CD14-positive monocyte (primary cell): ENCODE data around the gene TMEM147. TPM values are rescaled to one million over a fixed set of nuclear protein-coding genes. Genes with fewer than 3 reads are reported as not detected.
A peak's percentile ranks its signal among the peaks of the same experiment; 100 is the strongest.

ENCODE experiments used
- DNase-seq, 3 donors: peaks; one replicate each; pipeline ENCODE4 v3.0.0-alpha.2; 2011 to 2022
- H2AFZ ChIP-seq: 2 replicates; pipeline ENCODE4 v1.6.0; 2012; ENCODE audit warnings: mild to moderate bottlenecking, low read depth, low read length, inconsistent platforms; ENCODE audit not compliant: insufficient read depth, poor library complexity, severe bottlenecking
- H3K27ac ChIP-seq, 2 donors: 1 replicate in 1 of 2; 2 replicates in 1 of 2; pipeline ENCODE4 v1.5.1; 2012 to 2013; ENCODE audit warnings: low read length in 2 of 2, control low read depth in 1 of 2, inconsistent platforms in 1 of 2, low read depth in 1 of 2, mild to moderate bottlenecking in 1 of 2
- H3K27me3 ChIP-seq, 2 donors: one replicate each; pipeline versions ENCODE4 v1.6.0 to v1.6.1; 2011 to 2013; ENCODE audit warnings: low read length in 2 of 2; ENCODE audit not compliant: control insufficient read depth in 2 of 2, insufficient read depth in 2 of 2
- H3K36me3 ChIP-seq, 2 donors: replicated peaks in 1 of 2; 1 replicate in 1 of 2; 2 replicates in 1 of 2; pipeline versions ENCODE4 v1.5.1 to v1.6.1; 2012 to 2013; ENCODE audit warnings: low read length in 2 of 2, control low read depth in 1 of 2, inconsistent platforms in 1 of 2, mild to moderate bottlenecking in 1 of 2; ENCODE audit not compliant: insufficient read depth in 2 of 2, control insufficient read depth in 1 of 2
- H3K4me1 ChIP-seq, 2 donors: 1 replicate in 1 of 2; 2 replicates in 1 of 2; pipeline versions ENCODE4 v1.5.1 to v1.6.1; 2012 to 2013; ENCODE audit warnings: low read length in 2 of 2, control low read depth in 1 of 2, inconsistent platforms in 1 of 2, mild to moderate bottlenecking in 1 of 2, moderate library complexity in 1 of 2; ENCODE audit not compliant: insufficient read depth in 2 of 2, control insufficient read depth in 1 of 2
- H3K4me2 ChIP-seq: replicated peaks from 2 replicates; pipeline ENCODE3; 2012; ENCODE audit warnings: low read length, moderate library complexity, mild to moderate bottlenecking; ENCODE audit not compliant: poor library complexity, severe bottlenecking; ENCODE audit errors: extremely low read depth
- H3K4me3 ChIP-seq, 3 experiments: fragments of 200-600 bp in 1 of 3; sonication (generic) in 1 of 3; replicated peaks in 1 of 3; 1 replicate in 2 of 3; 2 replicates in 1 of 3; pipeline ENCODE4 v1.5.1; 2011 to 2013; ENCODE audit warnings: low read length in 3 of 3, mild to moderate bottlenecking in 3 of 3, control low read depth in 2 of 3, low read depth in 2 of 3, inconsistent platforms in 1 of 3, moderate library complexity in 1 of 3
- H3K79me2 ChIP-seq: 2 replicates; pipeline ENCODE4 v1.6.0; 2012; ENCODE audit warnings: mild to moderate bottlenecking, control low read depth, inconsistent platforms, low read length, moderate library complexity; ENCODE audit not compliant: insufficient read depth
- H3K9ac ChIP-seq: 2 replicates; pipeline ENCODE4 v1.6.0; 2017; ENCODE audit warnings: low read length, mild to moderate bottlenecking; ENCODE audit not compliant: insufficient read depth, poor library complexity, severe bottlenecking
- H3K9me3 ChIP-seq, 2 donors: replicated peaks in 1 of 2; 1 replicate in 1 of 2; 2 replicates in 1 of 2; pipeline versions ENCODE4 v1.5.1 to v1.6.1; 2012 to 2013; ENCODE audit warnings: low read length in 2 of 2, control low read depth in 1 of 2; ENCODE audit not compliant: control insufficient read depth in 1 of 2, insufficient read depth in 1 of 2
- H4K20me1 ChIP-seq: 2 replicates; pipeline ENCODE4 v1.6.0; 2012; ENCODE audit warnings: mild to moderate bottlenecking, low read length, control low read depth, moderate library complexity; ENCODE audit not compliant: insufficient read depth
- H3K27ac Mint-ChIP-seq, 7 donors: one replicate each; pipeline ENCODE4 v1.8.0; 2020; ENCODE audit warnings: mild to moderate bottlenecking in 7 of 7, mixed read lengths in 7 of 7, moderate library complexity in 6 of 7, inconsistent platforms in 2 of 7
- H3K27me3 Mint-ChIP-seq, 3 donors: one replicate each; pipeline ENCODE4 v1.8.0; 2021 to 2022; ENCODE audit warnings: low read depth in 3 of 3, mild to moderate bottlenecking in 3 of 3, mixed read lengths in 3 of 3, moderate library complexity in 3 of 3, inconsistent platforms in 1 of 3
- H3K36me3 Mint-ChIP-seq, 2 donors: one replicate each; pipeline ENCODE4 v1.8.0; 2020; ENCODE audit warnings: mixed read lengths in 2 of 2, inconsistent platforms in 1 of 2, mild to moderate bottlenecking in 1 of 2
- H3K4me1 Mint-ChIP-seq: one replicate; pipeline ENCODE4 v1.8.0; 2020; ENCODE audit warnings: mild to moderate bottlenecking, mixed read lengths
- H3K4me3 Mint-ChIP-seq, 2 donors: one replicate each; pipeline ENCODE4 v1.8.0; 2020; ENCODE audit warnings: mild to moderate bottlenecking in 2 of 2, mixed read lengths in 2 of 2, moderate library complexity in 1 of 2
- H3K9me3 Mint-ChIP-seq, 7 donors: one replicate each; pipeline ENCODE4 v1.8.0; 2020 to 2022; ENCODE audit warnings: mixed read lengths in 7 of 7, mild to moderate bottlenecking in 6 of 7, moderate library complexity in 6 of 7, inconsistent platforms in 2 of 7
- CTCF ChIP-seq: fragments of 200-600 bp; IDR thresholded peaks from one replicate; pipeline ENCODE4 v1.8.0; 2022; ENCODE audit warnings: antibody characterized with exemption, mild to moderate bottlenecking
- WGBS: methylation state at CpG from one replicate; pipeline ENCODE4 v1.1.5; 2013; ENCODE audit warnings: missing lambda C conversion rate; ENCODE audit not compliant: insufficient coverage; 5-methylcytosine and 5-hydroxymethylcytosine counted together
- intact Hi-C, 2 donors: fragments of 100-400 bp; cut with micrococcal nuclease; formaldehyde crosslinking; loops; one replicate each; pipeline versions ENCODE4 v1.15.0 to v1.15.1; 2023
- polyA plus RNA-seq, 3 donors: library from polyadenylated mRNA; depleted of rRNA in 1 of 3; unstranded in 2 of 3; stranded (reverse) in 1 of 3; fragments of 300-500 nt in 2 of 3; fragments of >200 nt in 1 of 3; fragmentation: Illumina TruSeq in 2 of 3; gene quantifications; 1 replicate in 2 of 3; 2 replicates in 1 of 3; pipeline ENCODE4 v1.2.3, GENCODE V29; 2012 to 2021

Gene TMEM147
- polyA plus RNA-seq, 3 donors = 75.5 to 165 (median 165) TPM

- peak overlapping the region; percentile 96 for H3K4me2 ChIP-seq
- H3K4me3 ChIP-seq = peak overlapping the region; percentile 81 to 90 (median 83)
- H3K36me3 ChIP-seq = peaks cover 4 to 9% of the 10 kb centered on the region in 2 donors
- H3K27me3 Mint-ChIP-seq = peaks cover 0 to 1% (median 0%) of the 10 kb centered on the region in 3 donors
- peaks cover 21 to 28% of the 10 kb centered on the region in 2 donors for H3K4me1 ChIP-seq
- peak overlapping the region; percentile 90 for H3K9ac ChIP-seq
- intact Hi-C loops = loop anchor here in 1 of 2 donors (5.0 kb wide), 1 partner anchor 171 kb away; the partner anchor contains the start of gene KMT2B
- no peaks in the 10 kb centered on the region for H3K27me3 ChIP-seq
- peak overlapping the region; percentile 87 to 90 for H3K4me3 Mint-ChIP-seq
- H2AFZ ChIP-seq = peak overlapping the region; percentile 94
- under 1% methylated on average over 23 of the region's 27 CpGs for WGBS
- H3K9me3 ChIP-seq = no peaks in the 10 kb centered on the region
- DNase-seq = no peak
- peaks cover 8% of the 10 kb centered on the region for H3K79me2 ChIP-seq
- H3K36me3 Mint-ChIP-seq = peaks cover 25 to 26% of the 10 kb centered on the region in 2 donors
- peaks cover 30% of the 10 kb centered on the region for H3K4me1 Mint-ChIP-seq
- H4K20me1 ChIP-seq = peaks cover 4% of the 10 kb centered on the region
- TF ChIP-seq CTCF = no peak
- no peaks in the 10 kb centered on the region for H3K9me3 Mint-ChIP-seq
- peak overlapping the region; percentile 4 to 88 for H3K27ac ChIP-seq
- H3K27ac Mint-ChIP-seq = peak overlapping the region in 6 of 7 donors; percentile 12 to 86 (median 65)
Observed at GRCh38 chr19:35545855-35546381, 492 bp downstream of the TMEM147 start.

GRCh38 chr19:35546532-35546931 is 1.1 kb downstream of the TMEM147 start:
- no peak for DNase-seq
- H3K4me2 ChIP-seq = peak overlapping the region; percentile 96
- peaks cover 0 to 1% (median 0%) of the 10 kb centered on the region in 3 donors for H3K27me3 Mint-ChIP-seq
- no peaks in the 10 kb centered on the region for H3K9me3 Mint-ChIP-seq
- no peaks in the 10 kb centered on the region for H3K9me3 ChIP-seq
- H3K27ac Mint-ChIP-seq = peak overlapping the region in 4 of 7 donors; percentile 10 to 86 (median 52)
- peaks cover 4% of the 10 kb centered on the region for H4K20me1 ChIP-seq
- no peak overlapping the region for H3K27ac ChIP-seq
- peak overlapping the region; percentile 90 for H3K9ac ChIP-seq
- TF ChIP-seq CTCF = no peak
- peaks cover 8% of the 10 kb centered on the region for H3K79me2 ChIP-seq
- 96% methylated on average over 8 of the region's 8 CpGs for WGBS
- H3K4me3 ChIP-seq = peak overlapping the region in 2 of 3 experiments; percentile 83 to 90
- intact Hi-C loops = loop anchor here in 1 of 2 donors (5.0 kb wide), 1 partner anchor 171 kb away; the partner anchor contains the start of gene KMT2B
- peak overlapping the region; percentile 87 to 90 for H3K4me3 Mint-ChIP-seq
- peaks cover 26 to 30% of the 10 kb centered on the region in 2 donors for H3K36me3 Mint-ChIP-seq
- H3K4me1 ChIP-seq = peaks cover 21 to 28% of the 10 kb centered on the region in 2 donors
- H3K4me1 Mint-ChIP-seq = peaks cover 30% of the 10 kb centered on the region
- peaks cover 4 to 9% of the 10 kb centered on the region in 2 donors for H3K36me3 ChIP-seq
- H2AFZ ChIP-seq = no peak overlapping the region
- no peaks in the 10 kb centered on the region for H3K27me3 ChIP-seq
